Kidney capillary endothelial cell (primary cell): ENCODE measurements around the gene WFDC1.

Experiments
- DNase-seq: peaks from one replicate; pipeline ENCODE4 v3.0.0-alpha.2; 2018; ENCODE audit warnings: low spot score

The WFDC1 gene

DNA sequence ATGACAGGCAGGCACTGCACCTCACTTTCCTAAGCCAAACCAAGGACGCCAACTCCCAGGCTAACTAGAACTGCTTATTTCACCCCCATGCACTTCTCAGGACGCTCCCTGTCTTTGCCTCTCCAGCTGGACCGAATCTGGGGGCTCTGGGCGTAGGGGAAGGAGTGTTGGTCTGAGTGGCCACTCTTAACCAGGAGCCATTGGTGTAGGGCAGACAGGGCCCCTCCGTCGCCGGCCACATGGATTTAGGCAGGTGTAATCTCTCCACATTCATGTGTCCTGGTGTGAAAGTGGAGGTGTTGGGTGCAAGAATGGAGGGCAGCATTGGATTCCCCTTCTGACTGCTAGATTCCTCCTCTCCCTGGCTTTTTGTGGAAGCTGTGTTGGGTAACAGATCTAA, 83.4 kb downstream of the WFDC1 start:
- no peak for DNase-seq

DNA sequence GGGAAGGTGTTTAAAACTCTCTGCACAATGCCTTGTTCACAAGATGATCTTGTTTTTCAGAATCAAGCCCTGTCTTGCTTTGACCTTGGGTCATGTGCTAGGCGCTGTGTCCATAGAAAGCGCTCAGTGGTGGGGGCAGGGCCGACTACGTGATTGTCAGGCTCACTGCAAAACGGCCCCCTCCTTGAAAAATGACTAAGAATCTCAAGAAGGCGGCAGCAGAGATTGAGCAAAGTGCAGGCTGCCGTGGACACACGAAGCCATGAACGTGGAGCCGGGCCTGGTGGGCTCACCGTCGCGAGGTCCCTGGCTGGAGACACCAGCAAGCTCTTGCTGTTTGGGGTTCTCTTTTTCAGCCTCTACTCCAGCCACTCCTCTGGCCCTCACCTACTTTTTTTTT, 83.9 kb downstream of the WFDC1 start:
- DNase-seq, result no peak

DNA sequence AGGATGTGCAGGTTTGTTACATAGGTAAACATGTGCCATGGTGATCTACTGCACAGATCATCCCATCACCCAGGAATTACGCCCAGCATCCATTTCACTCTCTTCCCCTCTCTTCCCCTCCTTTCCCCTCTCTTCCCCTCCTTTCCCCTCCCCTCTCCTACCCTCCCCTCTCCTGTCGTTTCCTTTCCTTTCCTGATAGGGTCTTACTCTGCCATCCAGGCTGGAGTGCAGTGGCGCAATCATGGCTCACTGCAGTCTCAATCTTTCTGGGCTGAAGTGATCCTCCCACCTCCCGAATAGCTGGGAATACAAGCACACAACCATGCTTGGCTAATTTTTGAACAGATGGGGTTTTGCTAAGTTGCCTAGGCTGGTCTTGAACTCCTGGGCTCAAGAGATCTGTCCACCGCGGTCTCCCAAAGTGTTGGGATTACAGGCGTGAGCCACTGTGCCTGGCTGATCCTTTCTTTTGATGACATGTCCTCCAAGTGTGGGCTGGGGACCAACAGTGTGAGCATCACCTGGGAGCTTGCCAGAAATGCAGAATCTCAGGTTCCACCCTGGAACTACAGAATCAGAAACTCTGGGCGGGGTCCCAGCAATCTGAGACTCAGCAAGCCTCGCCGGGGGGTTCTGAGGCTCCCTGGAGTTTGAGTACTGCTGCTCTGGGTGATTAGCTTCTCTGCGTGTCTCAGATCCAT, 84.5 kb downstream of the WFDC1 start:
- no peak for DNase-seq
